ENCODE measurements around the gene ZNF202. TPM values are rescaled to one million over a fixed set of nuclear protein-coding genes. Genes with fewer than 3 reads are reported as not detected.
"Not testable (repeated sequence)": the region's sequence is repeated elsewhere in the genome, so short reads cannot be mapped to it uniquely, and the experiment has no call there.

Gene ZNF202
- total RNA-seq, 1 donor = 6.5 TPM

GRCh38 chr11:123719452-123719851 is 22.0 kb downstream of the ZNF202 start:
- no peaks in the 10 kb centered on the region for H3K79me2 ChIP-seq (ENCODE audit: insufficient read depth, low read length)
- H4K20me1 ChIP-seq (ENCODE audit: insufficient read depth, low read length) = no peaks in the 10 kb centered on the region
- peaks cover 13% of the 10 kb centered on the region for H3K27me3 ChIP-seq (ENCODE audit: insufficient read depth, low read length)
- peaks cover 4% of the 10 kb centered on the region for H3K36me3 ChIP-seq (ENCODE audit: insufficient read depth, low read length)
- TF ChIP-seq CTCF (IDR thresholded peaks at IDR 0.05; ENCODE audit: extremely low read depth, low read depth, low read length) = no peak
- H3K4me2 ChIP-seq (ENCODE audit: insufficient read depth, low read length) = no peak overlapping the region
- no peak overlapping the region for H3K27ac ChIP-seq (ENCODE audit: low read depth, low read length)
- peak; percentile 77 for DNase-seq (ENCODE audit: insufficient read length, low spot score, missing footprints)
- no peaks in the 10 kb centered on the region for H3K9me3 ChIP-seq (ENCODE audit: low read depth, low read length)
- no peaks in the 10 kb centered on the region for H3K4me1 ChIP-seq (ENCODE audit: insufficient read depth, low read length)
- H3K4me3 ChIP-seq (ENCODE audit: insufficient read depth, low read length) = no peak overlapping the region
- no peak overlapping the region for H2AFZ ChIP-seq (ENCODE audit: low read length)

- Histone ChIP-seq H3K79me2 (ENCODE audit: insufficient read depth, low read length) (no peaks in the 10 kb centered on the region), H3K27me3 (ENCODE audit: insufficient read depth, low read length) (peaks cover 18% of the 10 kb centered on the region), H2AFZ (ENCODE audit: low read length) (no peak overlapping the region), H3K4me1 (ENCODE audit: insufficient read depth, low read length) (no peaks in the 10 kb centered on the region), H4K20me1 (ENCODE audit: insufficient read depth, low read length) (no peaks in the 10 kb centered on the region), H3K9me3 (ENCODE audit: low read depth, low read length) (no peaks in the 10 kb centered on the region), H3K36me3 (ENCODE audit: insufficient read depth, low read length) (no peaks in the 10 kb centered on the region), H3K4me2 (ENCODE audit: insufficient read depth, low read length) (no peak overlapping the region), H3K4me3 (ENCODE audit: insufficient read depth, low read length) (no peak overlapping the region), H3K27ac (ENCODE audit: low read depth, low read length) (no peak overlapping the region)
- DNase-seq (ENCODE audit: insufficient read length, low spot score, missing footprints) = no peak
- TF ChIP-seq CTCF (IDR thresholded peaks at IDR 0.05; ENCODE audit: extremely low read depth, low read depth, low read length) = no peak
Measured at GRCh38 chr11:123718469-123718868, 23.0 kb downstream of the ZNF202 start.

GRCh38 chr11:123718063-123718462 is 23.4 kb downstream of the ZNF202 start:
- H3K79me2 ChIP-seq (ENCODE audit: insufficient read depth, low read length) = no peaks in the 10 kb centered on the region
- no peaks in the 10 kb centered on the region for H3K36me3 ChIP-seq (ENCODE audit: insufficient read depth, low read length)
- no peak overlapping the region for H3K27ac ChIP-seq (ENCODE audit: low read depth, low read length)
- no peak overlapping the region for H2AFZ ChIP-seq (ENCODE audit: low read length)
- no peak for DNase-seq (ENCODE audit: insufficient read length, low spot score, missing footprints)
- no peaks in the 10 kb centered on the region for H4K20me1 ChIP-seq (ENCODE audit: insufficient read depth, low read length)
- no peak overlapping the region for H3K4me3 ChIP-seq (ENCODE audit: insufficient read depth, low read length)
- no peak for TF ChIP-seq CTCF (IDR thresholded peaks at IDR 0.05; ENCODE audit: extremely low read depth, low read depth, low read length)
- H3K4me2 ChIP-seq (ENCODE audit: insufficient read depth, low read length) = no peak overlapping the region
- no peaks in the 10 kb centered on the region for H3K9me3 ChIP-seq (ENCODE audit: low read depth, low read length)
- no peaks in the 10 kb centered on the region for H3K4me1 ChIP-seq (ENCODE audit: insufficient read depth, low read length)
- peaks cover 19% of the 10 kb centered on the region for H3K27me3 ChIP-seq (ENCODE audit: insufficient read depth, low read length)

- H3K4me3 ChIP-seq (ENCODE audit: insufficient read depth, low read length); H2AFZ ChIP-seq (ENCODE audit: low read length): not testable (repeated sequence)
Measured at GRCh38 chr11:123712627-123713026, 28.8 kb downstream of the ZNF202 start.

More at GRCh38 chr11:123712627-123713026, 28.8 kb downstream of the ZNF202 start:
- not testable (repeated sequence) for H4K20me1 ChIP-seq (ENCODE audit: insufficient read depth, low read length); DNase-seq (ENCODE audit: insufficient read length, low spot score, missing footprints); H3K36me3 ChIP-seq (ENCODE audit: insufficient read depth, low read length); H3K4me1 ChIP-seq (ENCODE audit: insufficient read depth, low read length); H3K27ac ChIP-seq (ENCODE audit: low read depth, low read length); H3K9me3 ChIP-seq (ENCODE audit: low read depth, low read length); H3K79me2 ChIP-seq (ENCODE audit: insufficient read depth, low read length); H3K4me2 ChIP-seq (ENCODE audit: insufficient read depth, low read length)
- peaks cover 22% of the 10 kb centered on the region for H3K27me3 ChIP-seq (ENCODE audit: insufficient read depth, low read length)
